Type B pancreatic cell (in vitro differentiated cells): ENCODE results near the gene ZDHHC7. TPM values are rescaled to one million over a fixed set of nuclear protein-coding genes. Genes with fewer than 3 reads are reported as not detected.

Source experiments
- DNase-seq: peaks from one replicate; pipeline ENCODE4 v3.0.0; 2021; ENCODE audit warnings: mixed read lengths; ENCODE audit not compliant: unreplicated experiment; ENCODE audit errors: extremely low spot score
- H3K27ac Mint-ChIP-seq: 2 replicates; pipeline ENCODE4 v1.8.0; 2021; ENCODE audit warnings: mild to moderate bottlenecking, mixed read lengths
- H3K27me3 Mint-ChIP-seq: 2 replicates; pipeline ENCODE4 v1.8.0; 2021; ENCODE audit warnings: mixed read lengths
- H3K36me3 Mint-ChIP-seq: 2 replicates; pipeline ENCODE4 v1.8.0; 2021; ENCODE audit warnings: mixed read lengths
- H3K4me1 Mint-ChIP-seq: one replicate; pipeline ENCODE4 v1.8.0; 2021; ENCODE audit warnings: mixed read lengths; ENCODE audit not compliant: unreplicated experiment
- H3K4me3 Mint-ChIP-seq: 2 replicates; pipeline ENCODE4 v1.8.0; 2021; ENCODE audit warnings: mild to moderate bottlenecking, mixed read lengths
- H3K9me3 Mint-ChIP-seq: 2 replicates; pipeline ENCODE4 v1.8.0; 2021; ENCODE audit warnings: mixed read lengths
- CTCF ChIP-seq: fragments of 200-600 bp; sonication (generic); conservative IDR thresholded peaks from 2 replicates; pipeline ENCODE4 v1.5.0; 2021; ENCODE audit warnings: antibody characterized with exemption, mild to moderate bottlenecking
- total RNA-seq: library from RNA; stranded (reverse); gene quantifications from 2 replicates; pipeline ENCODE4 v1.2.1, GENCODE V29; 2021; ENCODE audit warnings: low replicate concordance

ZDHHC7 gene
- total RNA-seq, 1 donor from 2014 or later = 47.1 TPM

GRCh38 chr16:85011846-85012284 is 530 bp upstream of the ZDHHC7 start:
- Mint-ChIP-seq H3K27me3 (no peaks in the 10 kb centered on the region), H3K27ac (peak overlapping the region; percentile 98), H3K4me1 (peaks cover 36% of the 10 kb centered on the region), H3K9me3 (no peaks in the 10 kb centered on the region), H3K4me3 (peak overlapping the region; percentile 97), H3K36me3 (peaks cover under 1% of the 10 kb centered on the region)
- TF ChIP-seq CTCF = no peak
- DNase-seq = no peak

- Mint-ChIP-seq H3K4me3 (peak overlapping the region; percentile 97), H3K27ac (peak overlapping the region; percentile 98), H3K36me3 (peaks cover 7% of the 10 kb centered on the region), H3K27me3 (no peaks in the 10 kb centered on the region), H3K9me3 (no peaks in the 10 kb centered on the region), H3K4me1 (peaks cover 36% of the 10 kb centered on the region)
- DNase-seq = no peak
- no peak for TF ChIP-seq CTCF
Measured at GRCh38 chr16:85010446-85010930, 847 bp downstream of the ZDHHC7 start.

GRCh38 chr16:85008271-85008670 is 3.1 kb downstream of the ZDHHC7 start:
- H3K4me1 Mint-ChIP-seq = peaks cover 42% of the 10 kb centered on the region
- H3K27ac Mint-ChIP-seq = no peak overlapping the region
- H3K36me3 Mint-ChIP-seq = peaks cover 7% of the 10 kb centered on the region

GRCh38 chr16:85007496-85008214 is 3.7 kb downstream of the ZDHHC7 start:
- Mint-ChIP-seq H3K4me3 (peak overlapping the region; percentile 6), H3K4me1 (peaks cover 46% of the 10 kb centered on the region), H3K27me3 (no peaks in the 10 kb centered on the region), H3K27ac (peak overlapping the region; percentile 25), H3K9me3 (no peaks in the 10 kb centered on the region), H3K36me3 (peaks cover 7% of the 10 kb centered on the region)
- no peak for DNase-seq
- no peak for TF ChIP-seq CTCF

More at GRCh38 chr16:85008271-85008670, 3.1 kb downstream of the ZDHHC7 start:
- Mint-ChIP-seq H3K27me3 (no peaks in the 10 kb centered on the region), H3K4me3 (no peak overlapping the region), H3K9me3 (no peaks in the 10 kb centered on the region)
- TF ChIP-seq CTCF = no peak
- no peak for DNase-seq

GRCh38 chr16:85006639-85007038 is 4.7 kb downstream of the ZDHHC7 start:
- no peak for TF ChIP-seq CTCF
- H3K9me3 Mint-ChIP-seq = no peaks in the 10 kb centered on the region
- H3K36me3 Mint-ChIP-seq = peaks cover 7% of the 10 kb centered on the region
- no peak overlapping the region for H3K27ac Mint-ChIP-seq
- no peaks in the 10 kb centered on the region for H3K27me3 Mint-ChIP-seq
- no peak overlapping the region for H3K4me3 Mint-ChIP-seq
- DNase-seq = no peak
- H3K4me1 Mint-ChIP-seq = peaks cover 52% of the 10 kb centered on the region
